Measurements from ENCODE around the gene SNX21.
A peak's percentile ranks its signal among the peaks of the same experiment; 100 is the strongest.
"Not testable (repeated sequence)": the region's sequence is repeated elsewhere in the genome, so short reads cannot be mapped to it uniquely, and the experiment has no call there.

The SNX21 gene

GRCh38 chr20:45814314-45814713 is 19.3 kb upstream of the SNX21 start:
- Mint-ChIP-seq H3K4me3 (peak overlapping the region; percentile 36), H3K27me3 (peaks cover under 1% of the 10 kb centered on the region), H3K36me3 (ENCODE audit: low read depth) (peaks cover 49% of the 10 kb centered on the region), H3K4me1 (peaks cover 20% of the 10 kb centered on the region), H3K27ac (no peak overlapping the region), H3K9me3 (no peaks in the 10 kb centered on the region)
- ATAC-seq (no peak), DNase-seq (no peak)

DNA sequence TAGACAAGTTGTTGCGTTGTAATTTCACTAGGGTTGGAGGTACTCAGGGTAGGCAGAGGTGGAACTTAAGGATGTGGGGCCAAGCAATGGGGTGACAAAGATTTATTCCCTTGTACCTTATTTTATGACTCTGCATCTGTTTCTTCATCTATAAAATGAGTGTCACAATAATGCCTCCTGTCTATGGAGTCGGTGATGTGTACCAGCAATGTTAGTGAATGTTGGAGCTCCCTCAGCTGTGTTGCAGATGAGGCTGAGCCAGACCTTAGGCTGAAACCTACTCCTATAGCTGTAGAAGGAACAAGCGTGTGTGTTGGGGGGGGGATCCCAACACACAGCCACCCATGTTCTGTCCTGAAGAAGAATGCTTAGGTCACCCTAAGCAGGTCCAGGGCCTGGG is 16.6 kb upstream of the SNX21 start:
- no peak overlapping the region for H3K27ac Mint-ChIP-seq
- H3K9me3 Mint-ChIP-seq: no peaks in the 10 kb centered on the region
- peaks cover 17% of the 10 kb centered on the region for H3K4me1 Mint-ChIP-seq
- H3K27me3 Mint-ChIP-seq: peaks cover 6% of the 10 kb centered on the region
- ATAC-seq: no peak
- no peak overlapping the region for H3K4me3 Mint-ChIP-seq
- H3K36me3 Mint-ChIP-seq (ENCODE audit: low read depth): peaks cover 32% of the 10 kb centered on the region
- no peak for DNase-seq

GRCh38 chr20:45817376-45818194 is 16.0 kb upstream of the SNX21 start:
- no peak for ATAC-seq
- no peak for DNase-seq
- Mint-ChIP-seq H3K9me3 (no peaks in the 10 kb centered on the region), H3K27ac (no peak overlapping the region), H3K27me3 (peaks cover 12% of the 10 kb centered on the region), H3K4me3 (no peak overlapping the region), H3K36me3 (ENCODE audit: low read depth) (peaks cover 29% of the 10 kb centered on the region), H3K4me1 (peaks cover 12% of the 10 kb centered on the region)

DNA sequence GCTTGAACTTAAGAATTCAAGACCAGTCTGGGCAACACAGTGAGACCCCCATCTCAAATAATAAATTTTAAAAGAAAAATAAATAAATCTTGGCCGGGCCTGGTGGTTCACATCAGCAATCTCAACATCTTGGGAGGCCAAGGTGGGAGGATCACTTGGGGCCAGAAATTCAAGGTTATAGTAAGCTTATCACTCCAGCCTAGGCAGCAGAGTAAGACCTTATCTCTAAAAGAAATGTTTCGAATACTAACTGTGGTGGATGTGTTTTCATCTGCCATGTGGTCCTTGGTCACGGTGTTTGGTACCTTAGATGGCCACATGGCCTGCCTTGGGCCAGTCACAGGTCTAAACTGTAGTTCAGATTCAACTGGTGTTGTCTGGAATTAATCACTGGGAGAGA is 15.4 kb upstream of the SNX21 start:
- peaks cover 16% of the 10 kb centered on the region for H3K27me3 Mint-ChIP-seq
- H3K4me1 Mint-ChIP-seq: peaks cover 10% of the 10 kb centered on the region
- H3K27ac Mint-ChIP-seq: no peak overlapping the region
- H3K9me3 Mint-ChIP-seq: no peaks in the 10 kb centered on the region
- no peak overlapping the region for H3K4me3 Mint-ChIP-seq
- DNase-seq (no peak), ATAC-seq (no peak)
- peaks cover 24% of the 10 kb centered on the region for H3K36me3 Mint-ChIP-seq (ENCODE audit: low read depth)

- Mint-ChIP-seq H3K4me3 (no peak overlapping the region), H3K4me1 (peaks cover 13% of the 10 kb centered on the region), H3K27ac (no peak overlapping the region), H3K36me3 (ENCODE audit: low read depth) (peaks cover 14% of the 10 kb centered on the region), H3K27me3 (peaks cover 28% of the 10 kb centered on the region), H3K9me3 (no peaks in the 10 kb centered on the region)
- no peak for ATAC-seq
- no peak for DNase-seq
Observed at GRCh38 chr20:45819466-45819865, 14.1 kb upstream of the SNX21 start.

GRCh38 chr20:45821947-45822346 is 11.7 kb upstream of the SNX21 start:
- H3K36me3 Mint-ChIP-seq (ENCODE audit: low read depth): peaks cover 3% of the 10 kb centered on the region
- peaks cover 12% of the 10 kb centered on the region for H3K4me1 Mint-ChIP-seq
- no peaks in the 10 kb centered on the region for H3K9me3 Mint-ChIP-seq
- ATAC-seq (no peak), DNase-seq (no peak)
- no peak overlapping the region for H3K4me3 Mint-ChIP-seq
- no peak overlapping the region for H3K27ac Mint-ChIP-seq
- peaks cover 32% of the 10 kb centered on the region for H3K27me3 Mint-ChIP-seq

GRCh38 chr20:45822857-45823256 is 10.7 kb upstream of the SNX21 start:
- Mint-ChIP-seq H3K36me3 (ENCODE audit: low read depth) (peaks cover 2% of the 10 kb centered on the region), H3K4me1 (peaks cover 12% of the 10 kb centered on the region), H3K27ac (no peak overlapping the region), H3K27me3 (peaks cover 32% of the 10 kb centered on the region), H3K9me3 (no peaks in the 10 kb centered on the region), H3K4me3 (no peak overlapping the region)
- ATAC-seq (no peak), DNase-seq (no peak)

DNA sequence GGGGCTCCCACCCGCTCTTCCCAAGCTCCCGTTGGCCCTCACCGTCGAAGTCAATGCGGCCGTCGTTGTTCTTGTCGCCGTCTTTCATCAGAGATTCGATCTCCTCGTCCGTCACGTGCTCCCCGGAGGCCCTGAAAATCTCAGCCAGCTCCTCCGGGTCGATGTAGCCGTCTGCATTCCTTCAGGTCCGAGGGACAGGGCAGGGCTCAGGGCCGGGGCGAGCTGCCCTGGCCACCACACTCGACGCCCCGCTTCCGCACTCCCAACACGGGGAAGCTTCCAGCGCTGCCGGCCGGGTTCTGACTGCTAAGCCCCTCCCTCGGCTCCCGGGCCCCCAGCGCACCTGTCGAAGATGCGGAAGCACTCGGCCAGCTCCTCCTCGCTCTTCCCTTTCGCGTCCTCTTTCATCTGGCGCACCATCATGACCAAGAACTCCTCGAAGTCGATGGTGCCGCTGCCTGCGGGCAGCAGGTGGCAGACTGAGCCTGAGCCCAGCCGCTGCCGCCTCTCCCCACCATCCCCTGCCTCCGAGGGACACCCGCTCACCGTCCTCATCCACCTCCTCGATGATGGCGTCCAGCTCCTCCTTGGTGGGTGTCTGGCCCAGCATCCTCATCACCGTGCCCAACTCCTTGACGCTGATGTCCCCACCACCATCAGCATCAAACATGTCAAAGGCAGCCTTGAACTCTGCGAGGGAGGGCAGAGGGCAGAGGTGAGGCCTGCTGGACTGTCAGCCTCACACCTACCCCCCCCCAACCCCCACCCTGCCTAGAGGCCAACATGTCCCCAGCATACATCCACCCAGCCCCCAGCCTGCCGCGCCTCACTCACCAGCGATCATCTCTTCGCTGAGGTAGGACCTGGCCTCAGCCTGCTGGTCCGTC is 9.4 kb upstream of the SNX21 start:
- Mint-ChIP-seq H3K36me3 (ENCODE audit: low read depth) (peaks cover 2% of the 10 kb centered on the region), H3K27me3 (peaks cover 32% of the 10 kb centered on the region), H3K4me3 (peak overlapping the region; percentile 65), H3K4me1 (peaks cover 12% of the 10 kb centered on the region), H3K9me3 (no peaks in the 10 kb centered on the region), H3K27ac (peak overlapping the region; percentile 61)
- DNase-seq (peak; percentile 47), ATAC-seq (peak; percentile 81)

- no peak for DNase-seq
- Mint-ChIP-seq H3K36me3 (ENCODE audit: low read depth) (no peaks in the 10 kb centered on the region), H3K4me3 (no peak overlapping the region), H3K27ac (no peak overlapping the region), H3K9me3 (no peaks in the 10 kb centered on the region), H3K4me1 (peaks cover 12% of the 10 kb centered on the region), H3K27me3 (peaks cover 30% of the 10 kb centered on the region)
- no peak for ATAC-seq
Observed at GRCh38 chr20:45826381-45827019, 7.1 kb upstream of the SNX21 start.

- H3K9me3 Mint-ChIP-seq: no peaks in the 10 kb centered on the region
- H3K27me3 Mint-ChIP-seq: peaks cover 29% of the 10 kb centered on the region
- no peak within 1 kb of the TSS for H3K27ac Mint-ChIP-seq
- H3K4me1 Mint-ChIP-seq: peaks cover 12% of the 10 kb centered on the region
- ATAC-seq (no peak), DNase-seq (no peak)
- H3K4me3 Mint-ChIP-seq: no peak within 1 kb of the TSS
- H3K36me3 Mint-ChIP-seq (ENCODE audit: low read depth): no peaks in the 10 kb centered on the region
Observed at GRCh38 chr20:45827030-45827652, 6.5 kb upstream of the SNX21 start, which contains the start of gene TNNC2. Gene TNNC2, minus strand, starts transcription at chr20:45827312. Its CDS starts 64 bp downstream, at chr20:45827248.

- peaks cover 12% of the 10 kb centered on the region for H3K4me1 Mint-ChIP-seq
- ATAC-seq: peak; percentile 15
Observed at GRCh38 chr20:45827712-45828111, 5.9 kb upstream of the SNX21 start.

GRCh38 chr20:45828589-45828988 is 5.0 kb upstream of the SNX21 start:
- H3K4me1 Mint-ChIP-seq: peaks cover 15% of the 10 kb centered on the region
- H3K9me3 Mint-ChIP-seq: no peaks in the 10 kb centered on the region
- no peak overlapping the region for H3K4me3 Mint-ChIP-seq

More at GRCh38 chr20:45827712-45828111, 5.9 kb upstream of the SNX21 start:
- no peak overlapping the region for H3K27ac Mint-ChIP-seq
- H3K27me3 Mint-ChIP-seq: peaks cover 25% of the 10 kb centered on the region
- no peaks in the 10 kb centered on the region for H3K36me3 Mint-ChIP-seq (ENCODE audit: low read depth)
- H3K9me3 Mint-ChIP-seq: no peaks in the 10 kb centered on the region
- no peak overlapping the region for H3K4me3 Mint-ChIP-seq
- no peak for DNase-seq

GRCh38 chr20:45829673-45830106 is 3.9 kb upstream of the SNX21 start:
- peaks cover 11% of the 10 kb centered on the region for H3K4me1 Mint-ChIP-seq
- H3K4me3 Mint-ChIP-seq; ATAC-seq; H3K27ac Mint-ChIP-seq; DNase-seq; H3K36me3 Mint-ChIP-seq (ENCODE audit: low read depth); H3K9me3 Mint-ChIP-seq: not testable (repeated sequence)
- H3K27me3 Mint-ChIP-seq: peaks cover 13% of the 10 kb centered on the region

More at GRCh38 chr20:45828589-45828988, 5.0 kb upstream of the SNX21 start:
- H3K27me3 Mint-ChIP-seq: peaks cover 23% of the 10 kb centered on the region
- ATAC-seq: no peak
- H3K36me3 Mint-ChIP-seq (ENCODE audit: low read depth): no peaks in the 10 kb centered on the region
- H3K27ac Mint-ChIP-seq: no peak overlapping the region
- DNase-seq: no peak

DNA sequence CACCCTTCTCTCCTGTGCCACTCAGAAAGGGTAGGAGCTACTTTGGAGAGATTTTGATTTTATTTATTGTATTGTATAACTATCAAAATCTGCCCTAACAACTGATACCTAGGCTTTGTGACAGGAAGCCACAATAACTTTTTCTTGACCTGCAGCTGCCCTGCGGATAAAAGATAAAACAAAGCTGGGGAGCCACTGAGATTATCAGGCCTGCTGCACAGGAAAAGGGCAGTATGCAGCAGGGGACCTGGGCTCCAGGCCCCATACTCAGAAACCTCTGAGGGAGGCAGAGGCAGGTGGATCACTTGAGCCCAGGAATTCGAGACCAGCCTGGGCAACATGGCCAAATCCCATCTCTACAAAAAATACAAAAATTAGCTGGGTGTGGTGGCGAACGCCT is 980 bp upstream of the SNX21 start:
- Mint-ChIP-seq H3K36me3 (ENCODE audit: low read depth) (no peaks in the 10 kb centered on the region), H3K9me3 (no peaks in the 10 kb centered on the region), H3K27me3 (peaks cover 11% of the 10 kb centered on the region), H3K27ac (no peak overlapping the region), H3K4me3 (peak overlapping the region; percentile 75), H3K4me1 (peaks cover 9% of the 10 kb centered on the region)
- ATAC-seq (no peak), DNase-seq (no peak)
